HG02642 (cell line): ENCODE measurements around the gene SLC8A1.

ENCODE experiments used
- ATAC-seq: cut with Tn5 transposase; IDR thresholded peaks from one replicate; pipeline ENCODE4 v1.9.1; 2021; ENCODE audit warnings: mild to moderate bottlenecking; ENCODE audit not compliant: unreplicated experiment, poor library complexity

Gene SLC8A1

DNA sequence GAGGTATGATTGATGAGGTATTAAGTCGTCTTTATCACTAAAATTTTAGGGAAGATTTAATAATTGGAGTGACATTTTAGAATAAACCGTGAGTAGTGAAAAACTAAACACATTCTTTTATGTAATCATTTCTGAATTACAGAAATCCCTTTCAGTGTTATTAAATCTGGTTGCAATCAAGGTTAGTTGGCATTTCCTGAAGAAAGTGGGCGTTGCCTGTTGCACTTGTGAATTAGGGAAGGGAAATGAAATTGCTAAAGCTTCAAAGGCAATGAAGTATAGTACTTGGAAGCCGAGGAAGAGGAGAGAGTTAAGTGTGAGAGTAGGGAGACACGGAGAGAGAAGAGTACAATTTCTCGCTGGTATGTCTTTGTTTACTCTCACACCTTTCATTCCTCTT, 274.5 kb downstream of the SLC8A1 start:
- no peak for ATAC-seq

DNA sequence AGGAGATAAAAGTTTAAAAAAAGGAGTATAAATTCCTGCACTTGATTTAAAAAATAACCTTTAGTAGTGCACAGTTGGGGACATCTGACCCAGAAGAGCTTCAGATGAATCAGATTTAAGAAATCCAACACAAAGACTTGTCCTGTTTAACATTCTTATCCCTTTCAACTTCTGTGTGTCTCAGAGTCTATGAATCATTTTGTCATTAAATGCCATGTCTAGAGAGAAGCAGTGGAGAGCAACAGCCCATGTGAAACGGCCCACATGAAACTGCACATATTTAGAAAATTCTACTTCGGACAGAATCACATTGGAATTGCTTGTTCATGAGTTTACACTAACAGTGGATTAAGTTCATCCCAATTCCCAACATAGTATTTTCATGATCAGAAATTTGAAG, 278.6 kb downstream of the SLC8A1 start:
- no peak for ATAC-seq

DNA sequence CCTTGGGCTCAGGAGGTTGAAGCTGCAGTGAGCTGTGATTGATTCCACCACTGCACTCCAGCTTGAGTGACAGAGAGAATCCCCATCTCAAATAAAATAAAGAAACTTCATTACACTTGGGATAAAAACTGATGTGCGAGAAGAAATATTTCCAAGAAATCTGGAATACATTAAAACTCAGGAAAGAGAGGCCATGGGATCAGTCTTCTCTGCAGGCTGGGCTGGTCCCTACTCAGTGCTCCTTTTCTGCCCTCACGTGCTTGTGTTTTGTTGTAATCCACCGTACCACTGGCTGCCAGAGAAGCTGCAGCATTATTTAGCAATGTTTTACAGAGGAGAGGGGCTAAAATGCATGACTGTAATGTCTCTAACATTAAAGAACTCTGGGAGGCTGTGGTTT, 282.0 kb downstream of the SLC8A1 start:
- no peak for ATAC-seq

DNA sequence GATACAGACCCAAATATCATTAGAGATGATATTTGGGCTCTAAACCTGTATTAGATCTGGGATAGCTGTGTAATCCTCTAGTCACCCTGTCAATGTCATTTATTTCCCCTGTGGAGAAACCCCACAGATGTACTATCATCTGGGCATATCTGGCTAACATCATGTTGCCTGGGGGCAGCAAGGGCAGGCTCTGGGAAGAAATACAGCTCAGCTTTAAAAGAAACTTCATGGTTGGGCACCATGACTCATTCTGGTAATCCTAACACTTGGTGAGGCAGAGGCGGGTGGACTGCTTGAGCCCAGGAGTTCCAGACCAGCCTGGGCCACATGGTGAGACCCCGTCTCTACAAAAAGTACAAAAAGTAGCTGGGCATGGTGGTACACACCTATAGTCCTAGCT, 282.5 kb downstream of the SLC8A1 start:
- ATAC-seq, result no peak

DNA sequence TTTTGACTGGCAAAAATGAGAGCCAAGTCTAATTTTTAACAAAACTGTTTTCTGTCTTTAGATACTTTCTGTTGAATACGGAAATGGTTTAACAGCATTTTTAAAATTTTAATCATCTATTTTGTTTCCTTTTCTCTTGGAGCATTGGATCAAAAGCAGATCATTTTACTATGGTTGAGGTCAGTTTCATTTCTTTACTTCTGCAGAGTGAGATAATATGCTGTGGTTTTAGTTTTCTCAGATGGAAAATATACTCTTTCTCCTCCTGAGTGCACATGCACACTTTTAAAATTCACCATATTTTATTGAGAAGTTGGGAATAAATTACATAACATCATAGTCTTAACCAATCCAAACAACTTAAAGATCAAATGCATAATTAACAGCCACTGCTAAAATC, 283.3 kb downstream of the SLC8A1 start:
- ATAC-seq, result no peak

DNA sequence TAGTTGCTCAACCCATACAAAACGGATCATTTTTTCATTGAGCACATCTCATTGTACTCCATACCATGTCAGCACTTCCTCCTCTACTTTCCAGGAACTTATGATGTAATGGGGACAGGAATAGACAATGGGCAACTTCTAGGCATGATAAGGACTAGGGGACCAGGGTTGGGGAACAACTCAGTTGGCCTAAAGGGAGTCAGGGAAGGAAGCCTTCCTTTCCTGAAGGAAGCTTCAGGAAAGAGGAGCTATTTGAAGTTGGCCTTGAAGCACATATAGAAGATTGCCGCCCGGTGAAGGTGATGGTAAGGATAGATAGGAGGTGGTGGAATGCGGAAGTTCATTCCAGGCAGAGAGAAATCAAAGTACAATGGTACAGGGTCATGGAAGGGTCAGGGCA, 283.9 kb downstream of the SLC8A1 start:
- ATAC-seq, result no peak

DNA sequence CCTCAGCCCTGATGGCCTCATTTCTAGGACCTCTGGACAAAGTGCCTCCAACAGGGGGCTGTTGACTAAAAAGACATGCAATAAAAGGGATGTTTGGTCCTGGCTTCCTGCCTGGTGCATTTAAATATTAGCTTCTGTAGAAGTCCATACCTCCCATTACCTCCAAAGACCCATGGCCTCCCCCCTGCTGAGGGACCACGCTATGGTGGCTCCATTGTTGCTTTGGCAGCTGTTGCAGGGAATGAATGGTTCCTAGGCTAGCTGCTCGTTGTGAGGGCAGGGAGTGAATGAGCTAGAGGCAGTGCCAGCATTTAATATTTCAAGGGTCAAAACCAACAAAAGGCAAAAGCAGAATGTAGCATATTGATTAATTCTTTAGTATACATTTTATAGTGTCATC, 285.9 kb downstream of the SLC8A1 start:
- ATAC-seq, result no peak

DNA sequence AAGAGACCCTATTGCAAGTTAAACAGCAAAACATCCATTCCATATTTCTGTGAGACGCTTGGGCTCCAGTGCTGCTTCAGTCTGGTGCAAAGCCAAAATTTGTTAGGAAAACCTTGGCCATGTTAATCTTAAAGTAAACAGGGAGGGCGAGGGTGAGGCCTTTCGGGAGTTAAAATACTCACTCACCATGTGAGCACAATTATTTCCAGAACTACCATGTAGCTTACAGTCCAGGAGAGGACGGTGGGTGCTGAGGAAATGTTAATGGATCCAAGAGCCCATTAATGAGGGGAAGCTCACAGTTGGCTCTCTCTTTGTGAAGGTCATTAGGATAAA, 286.4 kb downstream of the SLC8A1 start:
- no peak for ATAC-seq

DNA sequence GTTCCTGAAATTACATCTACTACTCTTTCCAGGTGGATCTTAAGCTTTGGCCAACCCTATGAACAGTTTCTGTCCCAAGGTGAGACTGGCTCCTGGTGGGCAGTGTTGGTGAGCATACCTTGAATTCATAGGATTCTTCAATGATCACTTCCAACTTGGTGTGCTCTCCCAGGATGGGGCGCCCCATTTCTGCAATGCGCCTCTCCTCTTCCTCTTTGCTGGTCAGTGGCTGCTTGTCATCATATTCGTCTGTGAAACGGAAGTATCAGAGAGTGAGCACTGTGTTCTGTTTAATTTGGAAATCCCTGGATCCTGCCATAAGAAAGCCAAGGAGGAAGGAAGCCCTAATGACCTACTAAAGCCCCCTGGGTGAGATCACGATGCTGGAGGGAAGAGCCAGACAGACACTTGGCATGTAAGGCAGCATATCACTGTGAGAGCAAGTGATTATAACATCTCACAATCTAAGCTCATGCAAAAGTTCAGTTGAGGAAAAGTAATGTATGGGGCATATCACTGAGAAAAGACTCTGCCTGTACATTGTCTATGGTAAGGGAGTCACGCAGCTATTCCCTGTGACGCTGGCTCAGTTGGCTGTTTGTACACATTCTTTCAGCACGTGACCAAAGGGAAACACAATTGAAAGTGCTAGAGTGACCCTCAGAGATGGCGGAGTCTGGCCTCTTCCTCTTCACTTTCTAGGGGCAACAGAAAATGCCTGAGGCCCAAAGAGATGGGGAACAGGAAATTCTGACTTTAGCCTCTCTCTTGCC, 287.0 kb downstream of the SLC8A1 start:
- no peak for ATAC-seq

DNA sequence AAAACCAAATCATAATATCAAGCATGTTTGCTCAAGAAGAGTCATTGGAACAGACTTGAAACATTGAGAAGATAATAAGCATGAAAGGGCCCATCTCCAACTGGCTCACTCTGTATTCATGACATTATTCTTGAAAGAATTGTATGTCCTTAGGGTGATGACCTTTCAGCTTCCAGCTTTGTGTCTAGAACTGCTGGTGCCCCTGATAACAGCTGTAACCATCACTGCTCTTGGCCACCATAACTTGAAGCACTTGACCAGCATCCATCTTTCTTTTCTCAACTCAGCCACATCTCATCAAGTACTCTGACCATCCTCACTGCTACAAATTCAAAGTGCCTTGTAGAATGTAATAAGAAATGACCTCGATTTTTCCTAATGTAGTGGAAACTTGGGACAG, 289.9 kb downstream of the SLC8A1 start:
- ATAC-seq, result no peak

DNA sequence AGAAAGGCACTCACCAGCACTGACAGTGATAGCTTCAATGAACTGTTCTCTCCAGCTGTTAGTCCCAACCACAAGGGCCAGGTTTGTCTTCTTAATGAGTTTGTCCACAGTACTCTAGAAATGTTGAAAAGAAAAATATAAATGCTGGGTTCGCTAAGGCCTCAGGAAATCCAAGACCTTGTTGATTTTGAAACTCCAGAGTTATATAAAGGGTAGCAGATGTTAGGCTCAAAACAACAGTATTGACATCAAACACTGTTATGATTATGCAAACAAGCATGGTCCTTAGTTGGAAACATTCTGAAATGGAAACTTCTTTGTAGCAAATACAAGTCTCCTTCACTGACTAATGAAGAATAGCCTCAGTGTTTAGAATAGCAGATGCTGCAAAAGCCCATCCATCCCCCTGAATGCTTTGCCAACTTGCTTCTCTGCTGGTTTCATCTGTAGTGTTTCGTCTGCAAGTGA, 291.1 kb downstream of the SLC8A1 start:
- no peak for ATAC-seq

DNA sequence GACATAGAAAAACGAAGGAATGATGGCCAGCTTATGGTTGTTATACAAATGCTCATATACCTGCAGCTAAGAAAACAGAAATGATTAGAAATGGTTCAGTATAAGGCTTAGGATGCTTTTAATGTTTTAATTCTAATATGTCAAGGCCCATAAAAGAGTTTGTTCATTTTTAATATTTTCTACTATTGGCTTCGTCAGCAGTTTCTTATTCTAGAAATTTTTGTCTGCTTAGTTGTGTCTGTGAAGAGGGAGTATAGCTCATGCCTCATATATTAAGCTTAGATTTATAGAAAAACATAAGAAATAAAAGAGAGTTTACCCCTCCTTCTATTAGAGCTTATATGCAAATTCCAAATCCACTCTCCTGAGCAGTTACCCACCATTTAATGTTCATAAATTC, 292.6 kb downstream of the SLC8A1 start:
- ATAC-seq, result no peak

DNA sequence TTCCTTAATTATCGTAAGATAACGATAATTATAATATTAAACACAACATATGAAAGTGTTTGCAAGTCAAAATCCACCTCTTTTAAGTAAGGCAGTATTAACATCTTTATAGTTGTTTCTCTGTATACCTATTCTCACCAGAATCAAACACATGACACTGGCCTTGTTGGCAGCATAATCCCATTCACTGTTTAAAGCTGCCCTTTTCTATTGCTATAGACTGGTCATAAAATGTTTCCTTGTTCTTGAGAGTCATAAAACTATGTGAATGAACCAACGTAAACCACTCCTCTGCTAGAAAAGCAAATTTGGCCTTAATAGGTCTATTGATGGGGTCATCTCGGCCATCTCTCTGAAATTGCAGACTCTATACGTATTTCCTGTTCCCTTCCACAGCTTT, 293.1 kb downstream of the SLC8A1 start:
- no peak for ATAC-seq

DNA sequence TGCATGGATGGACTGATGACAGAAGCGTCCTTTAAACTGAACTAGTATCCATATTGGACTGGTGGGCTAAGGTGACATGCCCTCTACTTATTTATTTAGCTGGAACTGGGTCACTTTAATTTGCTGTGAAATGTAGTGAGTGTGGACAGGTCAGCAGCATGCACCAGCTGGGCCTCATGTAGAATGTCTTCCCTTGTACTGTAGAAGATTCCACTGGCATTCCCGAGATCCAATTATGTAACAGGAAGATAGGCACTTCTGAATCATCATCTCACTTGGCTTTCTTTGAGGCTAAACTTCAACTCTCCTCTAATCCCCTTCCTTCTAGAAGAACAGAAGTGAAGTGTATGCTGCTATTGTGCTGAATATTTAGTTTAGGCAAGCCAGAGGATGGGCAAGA, 296.2 kb downstream of the SLC8A1 start:
- no peak for ATAC-seq

DNA sequence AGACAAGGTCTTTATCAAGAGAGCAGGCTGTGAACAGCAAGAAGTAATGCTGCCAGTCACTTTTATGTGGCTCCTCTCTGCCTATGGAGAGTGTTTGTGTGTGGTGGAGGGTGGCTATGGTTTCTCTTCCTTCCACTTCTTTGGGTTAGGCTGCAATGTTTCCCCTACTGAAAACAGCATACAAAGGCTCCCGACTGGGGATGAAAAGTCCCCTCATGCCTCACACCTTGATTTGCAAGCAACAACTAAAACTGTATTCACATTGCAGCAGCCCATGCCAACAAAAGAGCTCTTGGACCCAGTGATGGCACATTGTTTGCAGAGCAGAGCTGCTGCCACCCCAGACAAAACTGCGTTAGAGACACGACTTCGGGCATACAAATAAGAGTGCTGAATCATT, 301.6 kb downstream of the SLC8A1 start:
- ATAC-seq, result no peak

DNA sequence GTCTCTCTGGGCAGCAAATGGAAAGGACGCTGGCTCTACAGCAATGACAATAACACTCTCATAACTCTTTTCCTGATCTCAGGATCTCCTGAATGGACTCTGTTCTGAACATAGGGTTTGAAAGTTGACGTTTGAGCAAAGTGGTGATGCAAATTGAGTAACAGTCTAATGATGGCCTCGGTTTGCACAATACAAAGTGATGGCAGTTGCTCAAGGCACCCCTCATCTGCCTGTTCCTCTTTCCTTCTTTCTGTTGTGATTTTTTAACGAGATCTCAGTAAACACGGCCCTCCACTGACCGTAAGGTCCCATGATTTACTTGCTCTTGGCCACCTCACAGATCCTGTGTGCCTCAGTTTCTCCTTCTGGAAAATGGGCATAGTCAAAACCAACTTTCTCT, 303.6 kb downstream of the SLC8A1 start:
- ATAC-seq, result no peak

DNA sequence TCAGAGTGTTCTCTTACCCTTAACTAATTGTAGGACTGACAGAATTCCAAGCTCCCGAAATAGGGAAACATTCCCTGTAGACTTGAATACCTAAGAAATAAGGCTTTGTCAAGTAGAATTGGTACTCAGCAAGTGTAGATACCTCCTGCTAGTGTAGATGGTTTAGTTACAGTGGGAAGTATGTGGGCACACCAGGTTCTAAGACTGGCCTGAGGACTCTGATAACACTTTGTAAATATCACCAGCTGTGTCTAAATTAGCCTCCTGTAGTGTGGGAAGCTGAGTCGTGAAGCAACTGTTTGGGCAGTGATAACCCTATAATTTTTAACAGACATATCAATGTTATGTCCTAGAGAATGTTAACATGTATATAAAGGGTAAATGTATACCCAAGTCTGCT, 304.5 kb downstream of the SLC8A1 start:
- no peak for ATAC-seq

DNA sequence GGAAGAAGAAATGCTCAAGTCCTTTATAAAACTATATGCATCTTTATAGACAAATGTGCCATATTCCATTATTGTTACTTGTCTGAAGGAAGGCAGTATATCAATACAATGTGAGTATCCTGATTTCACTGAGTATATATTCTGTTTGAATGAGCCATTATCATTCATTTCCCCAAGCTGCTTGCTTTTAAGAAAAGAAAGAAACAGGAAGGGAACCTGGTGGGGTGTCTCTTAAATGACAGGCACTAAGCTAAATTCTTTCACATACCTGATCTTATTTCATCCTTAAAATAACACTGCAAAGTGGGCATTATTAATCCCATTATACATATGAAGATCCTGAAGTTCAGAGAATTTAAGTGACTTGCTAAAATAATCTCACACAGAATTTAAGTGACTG, 307.9 kb downstream of the SLC8A1 start:
- no peak for ATAC-seq

DNA sequence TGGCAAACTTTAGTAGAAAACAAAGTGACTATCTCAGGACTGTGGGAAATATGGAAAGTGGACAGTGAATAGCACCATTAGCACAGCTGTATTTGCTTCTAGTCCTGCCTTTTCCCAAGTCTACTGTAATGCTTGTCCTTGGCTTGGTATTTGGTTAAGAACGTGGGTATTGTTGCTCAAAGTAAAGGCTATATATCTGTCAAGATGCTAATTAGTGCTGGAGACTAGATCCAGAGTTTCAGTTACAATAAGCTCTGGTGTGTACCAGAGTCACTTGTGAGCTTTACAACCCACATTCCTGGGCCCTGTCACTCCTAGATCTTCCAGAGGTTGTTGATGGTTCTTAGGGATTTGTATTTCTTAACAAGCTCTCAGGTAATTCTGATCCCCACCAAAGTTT, 313.6 kb downstream of the SLC8A1 start:
- ATAC-seq, result no peak

DNA sequence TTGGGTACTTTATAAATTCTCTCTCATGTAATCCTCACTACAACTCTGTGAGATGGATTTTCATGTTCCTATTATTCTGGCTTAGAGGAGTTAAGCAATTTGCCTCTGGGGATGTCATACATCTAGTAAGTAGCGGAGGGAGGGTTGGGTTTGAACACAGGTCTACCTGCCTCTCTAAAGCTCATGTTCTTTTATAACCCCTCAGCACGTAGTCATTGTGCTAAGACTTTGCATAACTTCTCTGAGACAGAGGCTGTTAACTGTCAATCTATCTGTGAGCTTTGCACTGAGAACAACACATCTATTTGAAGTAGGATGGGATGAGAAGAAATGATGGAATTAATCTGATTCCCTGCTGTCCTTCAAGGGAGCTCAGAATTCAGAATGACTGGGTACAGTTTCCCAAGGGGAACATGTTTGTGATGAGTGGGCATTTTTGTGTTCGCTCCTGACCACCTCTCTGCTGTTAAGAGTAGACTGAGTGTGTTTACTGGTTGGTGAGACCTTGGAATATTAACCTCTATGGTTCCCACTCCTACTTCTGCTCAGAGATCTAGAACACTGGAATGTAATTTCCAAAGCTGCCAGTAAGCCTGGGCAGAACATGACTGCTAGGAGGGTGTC, 320.7 kb downstream of the SLC8A1 start:
- no peak for ATAC-seq

DNA sequence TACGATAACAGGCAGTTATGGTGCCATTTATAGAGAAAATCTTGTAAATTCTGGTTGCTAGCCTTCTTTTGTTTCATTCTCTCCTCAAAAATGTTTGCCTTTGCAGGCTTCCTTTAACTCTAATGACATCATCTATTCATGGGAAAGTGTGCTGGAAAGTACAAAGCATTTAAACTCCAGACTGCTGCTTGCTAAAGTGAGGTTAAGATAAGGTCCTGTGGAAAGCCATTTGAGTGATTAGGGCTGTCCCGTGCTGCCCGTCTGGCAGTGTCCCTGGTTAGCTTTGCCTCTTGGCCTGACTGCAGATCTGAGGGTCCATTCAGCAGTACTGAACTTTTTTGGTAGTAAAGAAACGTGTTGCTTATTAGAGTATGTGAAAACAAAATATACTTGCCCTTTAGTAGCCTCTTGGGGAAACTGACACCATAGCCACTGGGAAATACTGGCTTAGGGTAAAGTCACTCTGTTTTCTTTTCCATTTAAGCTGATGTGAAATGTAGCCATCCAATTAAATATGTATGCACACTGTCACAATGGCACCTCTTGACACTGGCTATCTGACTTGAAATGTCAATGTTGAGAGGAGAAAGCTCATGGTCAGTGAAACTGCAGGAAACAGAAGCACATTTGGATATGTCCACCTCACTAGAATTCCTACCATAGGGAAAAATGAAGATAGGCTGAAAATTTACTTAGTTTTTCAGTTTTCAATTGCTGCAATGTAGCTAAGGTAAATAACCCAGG, 321.5 kb downstream of the SLC8A1 start:
- ATAC-seq, result no peak

DNA sequence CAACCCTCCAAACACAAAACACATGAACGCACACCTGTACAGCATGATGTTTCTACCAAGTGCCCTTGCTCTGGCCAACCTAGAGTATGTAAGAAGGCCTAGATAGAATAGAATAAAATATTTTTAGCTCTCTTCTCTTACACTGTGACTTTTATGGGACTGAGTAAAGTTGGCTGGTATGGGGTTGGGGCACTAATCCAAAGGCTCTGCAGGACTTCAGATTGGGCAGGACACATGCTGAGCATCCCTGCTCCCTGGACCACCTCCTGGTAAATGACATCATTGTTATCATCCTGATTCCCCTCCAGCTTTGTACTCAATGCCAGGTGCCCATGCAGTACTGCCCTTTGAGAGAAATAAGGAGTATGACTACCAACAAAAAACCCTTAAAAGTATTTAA, 322.2 kb downstream of the SLC8A1 start:
- ATAC-seq, result no peak
